GM12878 (cell line): Measurements from ENCODE around the gene TMPRSS15. TPM values are rescaled to one million over a fixed set of nuclear protein-coding genes. Genes with fewer than 3 reads are reported as not detected.

Source experiments
- ATAC-seq: fragments of 200-7000 bp; cut with Tn5 transposase; 3 replicates; pipeline ENCODE4 v1.9.1; 2020; ENCODE audit warnings: mild to moderate bottlenecking, moderate library complexity
- BruUV-seq: library from RNA; stranded (reverse); fragments of 400-500 nt; replicated peaks from 2 replicates; lab custom pipeline; 2021; lab: Mats Ljungman, UMichigan
- CTCF ChIA-PET: fragments of 300-600 bp; sonication (Branson Sonifier 250); formaldehyde crosslinking; extraction: SDS; loops from one replicate; lab custom pipeline; 2021; ENCODE audit warnings: inconsistent platforms; lab: Yijun Ruan, JAX
- POLR2A ChIA-PET: fragments of 350-600 bp; formaldehyde crosslinking; extraction: SDS; loops from one replicate; lab custom pipeline; 2021; ENCODE audit warnings: inconsistent platforms; lab: Charles Lee
- RAD21 ChIA-PET: fragments of 300-600 bp; sonication (Branson Sonifier 250); formaldehyde crosslinking; loops from one replicate; lab custom pipeline; 2023; ENCODE audit warnings: antibody characterized with exemption; ENCODE audit not compliant: unreplicated experiment; lab: Charles Lee
- SMC1A ChIA-PET: fragments of 300-600 bp; sonication (Branson Sonifier 250); formaldehyde crosslinking; loops from one replicate; lab custom pipeline; 2023; ENCODE audit not compliant: unreplicated experiment, uncharacterized antibody; lab: Charles Lee
- DNase-seq: peaks from one replicate; pipeline ENCODE4 v3.0.0-alpha.2; 2011; ENCODE audit warnings: low read depth, low spot score
- FAIRE-seq: peaks from 3 replicates; lab custom pipeline; 2011; peaks lifted over from hg19 to GRCh38; lab: Jason Lieb, UNC
- H2AFZ ChIP-seq: 2 replicates; pipeline ENCODE4 v1.6.0; 2011; ENCODE audit warnings: low read depth, low read length, control low read depth; ENCODE audit not compliant: control insufficient read depth
- H3K27ac ChIP-seq: 2 replicates; pipeline ENCODE4 v1.5.1; 2011; ENCODE audit warnings: control low read depth; ENCODE audit not compliant: control insufficient read depth, insufficient read depth
- H3K27me3 ChIP-seq, 2 experiments: replicated peaks in 1 of 2; 2 replicates each; pipeline versions ENCODE4 v1.6.0 to v1.6.1; 2011; ENCODE audit warnings: low read length in 1 of 2; ENCODE audit not compliant: control insufficient read depth in 2 of 2, insufficient read depth in 2 of 2
- H3K36me3 ChIP-seq, 2 experiments: 2 replicates each; pipeline ENCODE4 v1.5.1; 2011; ENCODE audit warnings: low read length in 1 of 2; ENCODE audit not compliant: control insufficient read depth in 2 of 2, insufficient read depth in 2 of 2
- H3K4me1 ChIP-seq: 2 replicates; pipeline ENCODE4 v1.6.1; 2011; ENCODE audit warnings: mild to moderate bottlenecking, low read length, moderate library complexity, mixed read lengths; ENCODE audit not compliant: control insufficient read depth, insufficient read depth
- H3K4me2 ChIP-seq: 2 replicates; pipeline ENCODE4 v1.6.0; 2011; ENCODE audit warnings: control low read depth; ENCODE audit not compliant: control insufficient read depth, insufficient read depth
- H3K4me3 ChIP-seq: fragments of 200-600 bp; sonication (generic); 2 replicates; pipeline ENCODE4 v1.5.1; 2016
- H3K79me2 ChIP-seq: 2 replicates; pipeline ENCODE4 v1.6.0; 2011; ENCODE audit warnings: low read length; ENCODE audit not compliant: control insufficient read depth, insufficient read depth
- H3K9ac ChIP-seq: 2 replicates; pipeline ENCODE4 v1.8.0; 2011; ENCODE audit warnings: low read length, control low read depth, mixed read lengths; ENCODE audit not compliant: control insufficient read depth, insufficient read depth
- H3K9me3 ChIP-seq: replicated peaks from 3 replicates; pipeline ENCODE4 v1.5.1; 2011; ENCODE audit warnings: mild to moderate bottlenecking, low read length; ENCODE audit not compliant: control insufficient read depth, insufficient read depth
- H4K20me1 ChIP-seq: 2 replicates; pipeline ENCODE4 v1.6.0; 2011; ENCODE audit not compliant: control insufficient read depth, insufficient read depth
- CBX5 ChIP-seq: sonication (generic); IDR thresholded peaks from 2 replicates; pipeline ENCODE4 v1.6.1; 2016; ENCODE audit warnings: low read depth, moderate library complexity, mild to moderate bottlenecking, inconsistent platforms
- E2F4 ChIP-seq: IDR thresholded peaks from 2 replicates; pipeline ENCODE4 v1.6.1; 2012; ENCODE audit warnings: low read depth, low read length, improper control_type of control experiment
- IKZF2 ChIP-seq, 2 experiments: fragments of 450-650 bp; IDR thresholded peaks; 2 replicates each; pipeline ENCODE4 v1.6.1; 2017; ENCODE audit warnings: mild to moderate bottlenecking in 2 of 2, moderate library complexity in 2 of 2
- IRF3 ChIP-seq: fragments of 450-650 bp; IDR thresholded peaks from 2 replicates; pipeline ENCODE4 v1.6.1; 2014; ENCODE audit warnings: mild to moderate bottlenecking
- IRF4 ChIP-seq: IDR thresholded peaks from 2 replicates; pipeline ENCODE4 v1.6.1; 2011; ENCODE audit warnings: low read depth, low read length
- JUND ChIP-seq: IDR thresholded peaks from 2 replicates; pipeline ENCODE4 v1.6.1; 2012; ENCODE audit warnings: low read depth, mild to moderate bottlenecking, low read length, improper control_type of control experiment, moderate library complexity
- KLF5 ChIP-seq: fragments of 450-650 bp; IDR thresholded peaks from 2 replicates; pipeline ENCODE4 v1.6.1; 2014; ENCODE audit warnings: mild to moderate bottlenecking; ENCODE audit not compliant: partially characterized antibody
- MLLT1 ChIP-seq: fragments of 450-650 bp; IDR thresholded peaks from 2 replicates; pipeline ENCODE4 v1.6.1; 2016; ENCODE audit warnings: mild to moderate bottlenecking
- PAX5 ChIP-seq: IDR thresholded peaks from 2 replicates; pipeline ENCODE4 v1.6.1; 2011; ENCODE audit warnings: low read depth, low read length, borderline replicate concordance
- PAX8 ChIP-seq: fragments of 450-650 bp; IDR thresholded peaks from 2 replicates; pipeline ENCODE4 v1.6.1; 2017; ENCODE audit warnings: mild to moderate bottlenecking, moderate library complexity
- POLR2AphosphoS5 ChIP-seq: IDR thresholded peaks from 2 replicates; pipeline ENCODE4 v1.6.1; 2011; ENCODE audit warnings: mild to moderate bottlenecking, low read length, inconsistent platforms
- POU2F2 ChIP-seq: IDR thresholded peaks from 3 replicates; pipeline ENCODE4 v1.6.1; 2011; ENCODE audit warnings: low read depth, mild to moderate bottlenecking, low read length, borderline replicate concordance
- RAD21 ChIP-seq: IDR thresholded peaks from 2 replicates; pipeline ENCODE4 v1.6.1; 2011; ENCODE audit warnings: mild to moderate bottlenecking, low read depth, low read length, moderate library complexity; ENCODE audit not compliant: insufficient read depth
- RCOR1 ChIP-seq: conservative IDR thresholded peaks from 2 replicates; pipeline ENCODE4 v1.6.1; 2012; ENCODE audit warnings: low read depth, low read length, improper control_type of control experiment
- ZNF217 ChIP-seq: fragments of 450-650 bp; IDR thresholded peaks from 2 replicates; pipeline ENCODE4 v1.6.1; 2017; ENCODE audit warnings: antibody characterized with exemption, mild to moderate bottlenecking
- in situ Hi-C: fragments of 300-500 bp; cut with MboI; formaldehyde crosslinking; loops from 9 replicates; pipeline ENCODE4 v1.14.3; 2018; ENCODE audit warnings: mixed read lengths
- intact Hi-C: fragments of 100-400 bp; cut with micrococcal nuclease; formaldehyde crosslinking; loops from one replicate; pipeline ENCODE4 v1.14.2; 2022; ENCODE audit not compliant: unreplicated experiment
- polyA plus RNA-seq, 11 experiments: library from polyadenylated mRNA; depleted of rRNA in 4 of 11; unstranded in 6 of 11; stranded (reverse) in 5 of 11; fragments of >200 nt; fragmentation: Nextera tagmentation in 4 of 11; fragmentation: Illumina TruSeq in 1 of 11; extraction: Ambion mirVana in 4 of 11; extraction: Trizol in 1 of 11; gene quantifications; 1 replicate in 1 of 11; 2 replicates in 10 of 11; pipeline versions ENCODE4 v1.2.1 to v1.2.3, GENCODE V29; 2011 to 2016; ENCODE audit warnings: inconsistent platforms in 2 of 11, missing spikeins in 2 of 11, low read depth in 1 of 11
- total RNA-seq, 4 experiments: library from RNA; depleted of rRNA in 3 of 4; stranded (reverse); fragments of >200 nt in 3 of 4; fragmentation: Illumina TruSeq in 1 of 4; extraction: Trizol in 1 of 4; gene quantifications; 2 replicates each; pipeline versions ENCODE4 v1.2.1 to v1.2.3, GENCODE V29; 2013 to 2021

TMPRSS15 gene
- total and polyA plus RNA-seq, 10 of the 15 experiments (the other 5 are each of a cell fraction or from before 2014, with no cell fraction given): 0.02 to 0.11 TPM; not detected in 8

- no peak overlapping the region for H3K9ac ChIP-seq
- intact Hi-C loops: no loop called here
- no peaks in the 10 kb centered on the region for H3K4me1 ChIP-seq
- ATAC-seq: no peak
- CTCF ChIA-PET: no interaction called here
- H3K4me2 ChIP-seq: no peak overlapping the region
- BruUV-seq: no TSS peak
- no peaks in the 10 kb centered on the region for H3K36me3 ChIP-seq
- no peaks in the 10 kb centered on the region for H4K20me1 ChIP-seq
- TF ChIP-seq KLF5: no peak
- no peak for TF ChIP-seq IRF4
- no peak for TF ChIP-seq POLR2AphosphoS5
- TF ChIP-seq RCOR1: no peak
- no peak for TF ChIP-seq MLLT1
- TF ChIP-seq IKZF2 (IDR thresholded peaks at IDR 0.05): no peak
- TF ChIP-seq ZNF217: no peak
- TF ChIP-seq IRF3: no peak
- no peak for TF ChIP-seq PAX8
- TF ChIP-seq POU2F2: no peak
- TF ChIP-seq PAX5: no peak
- no peak for TF ChIP-seq RAD21
- no peak for TF ChIP-seq CBX5
- TF ChIP-seq E2F4: no peak
- TF ChIP-seq JUND: no peak
- TF ChIP-seq, all 136 proteins: peak for 0
- ChIA-PET RAD21 (no interaction called here), POLR2A (no interaction called here), SMC1A (no interaction called here)
- H3K27ac ChIP-seq: no peak overlapping the region
- no peaks in the 10 kb centered on the region for H3K9me3 ChIP-seq
- FAIRE-seq (no peak), DNase-seq (no peak)
- H3K79me2 ChIP-seq: no peaks in the 10 kb centered on the region
- in situ Hi-C loops: no loop called here
- H3K4me3 ChIP-seq: no peak overlapping the region
- no peak overlapping the region for H2AFZ ChIP-seq
- H3K27me3 ChIP-seq: no peaks in the 10 kb centered on the region
Measured at GRCh38 chr21:18373606-18374005, 30.0 kb downstream of the TMPRSS15 start.
